ENCODE data around the gene ATR. TPM values are rescaled to one million over a fixed set of nuclear protein-coding genes. Genes with fewer than 3 reads are reported as not detected.
"Not testable (repeated sequence)": the region's sequence is repeated elsewhere in the genome, so short reads cannot be mapped to it uniquely, and the experiment has no call there.

The ATR gene
- polyA plus RNA-seq, 4 donors, result 3.5 to 15.0 (median 7.4) TPM

DNA sequence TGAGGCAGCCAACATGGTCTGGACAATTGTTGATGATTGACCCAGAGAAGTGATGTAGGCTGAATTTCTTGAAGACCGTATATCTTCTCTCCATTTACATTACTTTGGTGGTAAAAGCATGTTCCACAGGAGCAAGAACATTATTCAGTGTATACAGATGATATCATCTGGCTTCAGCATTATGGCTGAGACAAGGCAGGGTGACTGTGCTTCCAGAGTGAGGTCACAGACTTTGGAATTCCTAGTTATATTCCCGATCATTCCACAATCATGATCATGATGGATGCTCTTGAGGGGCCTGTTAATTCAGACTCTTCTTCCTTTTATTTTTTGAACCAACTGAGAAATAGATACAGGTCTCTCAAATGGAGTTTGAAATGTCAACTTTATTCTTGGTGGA lies 36.6 kb upstream of the ATR start:
- H3K4me3 ChIP-seq (ENCODE audit: low read depth in 1 of 3, low read length in 3 of 3), result no peak overlapping the region
- H3K27me3 ChIP-seq (ENCODE audit: control insufficient read depth in 3 of 3, insufficient read depth in 3 of 3, low read length in 3 of 3), result no peaks in the 10 kb centered on the region
- H3K9me3 ChIP-seq (ENCODE audit: control insufficient read depth in 2 of 2, insufficient read depth in 1 of 2, low read depth in 1 of 2, low read length in 1 of 2), result no peaks in the 10 kb centered on the region
- WGBS, 3 donors, result 62 to 86% (median 83%) methylated on average over 2 of the region's 2 CpGs
- no peak for FAIRE-seq
- H3K4me1 ChIP-seq (ENCODE audit: control insufficient read depth in 3 of 3, insufficient read depth in 2 of 3, low read depth in 1 of 3, low read length in 2 of 3), result peaks cover 10 to 32% (median 12%) of the 10 kb centered on the region in 3 donors
- H3K27ac ChIP-seq (ENCODE audit: low read depth in 1 of 3, low read length in 2 of 3), result peak overlapping the region in 2 of 3 donors; percentile 85 to 87
- DNase-seq, result no peak
- H3K36me3 ChIP-seq (ENCODE audit: control insufficient read depth in 3 of 3, insufficient read depth in 2 of 3, low read depth in 1 of 3, low read length in 3 of 3), result peaks cover 0 to 7% (median 0%) of the 10 kb centered on the region in 3 donors

- FAIRE-seq (no peak), DNase-seq (peak in 1 of 2 donors; percentile 78)
- peak overlapping the region; percentile 49 to 87 (median 85) for H3K27ac ChIP-seq (ENCODE audit: low read depth in 1 of 3, low read length in 2 of 3)
- H3K36me3 ChIP-seq (ENCODE audit: control insufficient read depth in 3 of 3, insufficient read depth in 2 of 3, low read depth in 1 of 3, low read length in 3 of 3), result peaks cover 0 to 7% (median 0%) of the 10 kb centered on the region in 3 donors
- no peak overlapping the region for H3K4me3 ChIP-seq (ENCODE audit: low read depth in 1 of 3, low read length in 3 of 3)
- no peaks in the 10 kb centered on the region for H3K27me3 ChIP-seq (ENCODE audit: control insufficient read depth in 3 of 3, insufficient read depth in 3 of 3, low read length in 3 of 3)
- no peaks in the 10 kb centered on the region for H3K9me3 ChIP-seq (ENCODE audit: control insufficient read depth in 2 of 2, insufficient read depth in 1 of 2, low read depth in 1 of 2, low read length in 1 of 2)
- WGBS, 3 donors, result 33 to 67% (median 41%) methylated on average over 2 of the region's 2 CpGs
- peaks cover 10 to 34% (median 12%) of the 10 kb centered on the region in 3 donors for H3K4me1 ChIP-seq (ENCODE audit: control insufficient read depth in 3 of 3, insufficient read depth in 2 of 3, low read depth in 1 of 3, low read length in 2 of 3)
Measured at GRCh38 chr3:142614059-142614626, 35.6 kb upstream of the ATR start.

DNA sequence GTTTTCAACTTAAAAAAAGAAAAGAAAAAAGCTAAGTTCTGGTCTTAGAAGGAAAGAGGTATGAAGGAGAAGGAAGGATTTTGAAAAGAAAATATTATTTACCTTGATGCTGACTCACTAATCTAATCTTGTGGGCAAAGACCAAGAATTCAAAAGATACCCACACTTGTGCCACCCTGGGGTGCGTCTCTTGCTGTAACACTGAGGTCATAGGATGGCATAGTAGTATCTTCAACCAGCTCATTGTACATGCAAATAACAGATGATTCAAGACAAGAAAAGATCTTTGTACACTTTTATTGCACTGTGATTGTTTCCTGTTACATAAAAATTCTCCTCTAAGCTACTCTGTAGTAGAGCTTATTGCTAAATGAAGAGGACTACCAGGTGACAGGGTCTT lies 35.0 kb upstream of the ATR start:
- peaks cover 0 to 7% (median 0%) of the 10 kb centered on the region in 3 donors for H3K36me3 ChIP-seq (ENCODE audit: control insufficient read depth in 3 of 3, insufficient read depth in 2 of 3, low read depth in 1 of 3, low read length in 3 of 3)
- H3K9me3 ChIP-seq (ENCODE audit: control insufficient read depth in 2 of 2, insufficient read depth in 1 of 2, low read depth in 1 of 2, low read length in 1 of 2), result no peaks in the 10 kb centered on the region
- H3K27ac ChIP-seq (ENCODE audit: low read depth in 1 of 3, low read length in 2 of 3), result peak overlapping the region; percentile 47 to 87 (median 87)
- no peak overlapping the region for H3K4me3 ChIP-seq (ENCODE audit: low read depth in 1 of 3, low read length in 3 of 3)
- 17 to 60% (median 32%) methylated on average over 1 of the region's 1 CpG for WGBS, 3 donors
- FAIRE-seq (peak; percentile 68), DNase-seq (peak; percentile 78 to 98)
- no peaks in the 10 kb centered on the region for H3K27me3 ChIP-seq (ENCODE audit: control insufficient read depth in 3 of 3, insufficient read depth in 3 of 3, low read length in 3 of 3)
- peaks cover 10 to 35% (median 12%) of the 10 kb centered on the region in 3 donors for H3K4me1 ChIP-seq (ENCODE audit: control insufficient read depth in 3 of 3, insufficient read depth in 2 of 3, low read depth in 1 of 3, low read length in 2 of 3)

DNA sequence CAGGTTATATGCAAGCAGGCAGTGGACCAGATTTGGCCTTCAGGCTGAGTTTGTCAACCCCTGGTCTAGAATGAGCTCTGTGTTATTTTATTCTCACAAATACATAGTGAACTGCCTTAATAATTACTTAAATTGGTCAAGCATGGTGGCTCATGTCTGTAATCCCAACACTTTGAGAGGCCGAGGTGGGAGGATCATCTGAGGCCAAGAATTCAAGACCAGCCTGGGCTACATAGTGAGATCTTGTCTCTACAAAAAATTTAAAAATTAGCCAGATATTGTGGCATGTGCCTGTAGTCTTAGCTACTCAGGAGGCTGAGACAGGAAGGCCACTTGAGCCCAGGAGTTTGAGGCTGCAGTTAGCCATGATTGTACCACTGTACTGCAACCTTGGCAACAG lies 32.7 kb upstream of the ATR start:
- Histone ChIP-seq H3K9me3 (ENCODE audit: control insufficient read depth in 2 of 2, insufficient read depth in 1 of 2, low read depth in 1 of 2, low read length in 1 of 2) (no peaks in the 10 kb centered on the region), H3K36me3 (ENCODE audit: control insufficient read depth in 3 of 3, insufficient read depth in 2 of 3, low read depth in 1 of 3, low read length in 3 of 3) (peaks cover 0 to 8% (median 1%) of the 10 kb centered on the region in 3 donors), H3K27ac (ENCODE audit: low read depth in 1 of 3, low read length in 2 of 3) (no peak overlapping the region), H3K4me1 (ENCODE audit: control insufficient read depth in 3 of 3, insufficient read depth in 2 of 3, low read depth in 1 of 3, low read length in 2 of 3) (peaks cover 5 to 33% (median 12%) of the 10 kb centered on the region in 3 donors), H3K4me3 (ENCODE audit: low read depth in 1 of 3, low read length in 3 of 3) (no peak overlapping the region), H3K27me3 (ENCODE audit: control insufficient read depth in 3 of 3, insufficient read depth in 3 of 3, low read length in 3 of 3) (no peaks in the 10 kb centered on the region)
- no peak for DNase-seq
- WGBS, 3 donors, result 89 to 100% (median 91%) methylated on average over 1 of the region's 1 CpG
- FAIRE-seq, result no peak

GRCh38 chr3:142609136-142609535 lies 30.6 kb upstream of the ATR start:
- Histone ChIP-seq H3K36me3 (ENCODE audit: control insufficient read depth in 3 of 3, insufficient read depth in 2 of 3, low read depth in 1 of 3, low read length in 3 of 3) (peaks cover 0 to 8% (median 1%) of the 10 kb centered on the region in 3 donors), H3K27ac (ENCODE audit: low read depth in 1 of 3, low read length in 2 of 3) (no peak overlapping the region), H3K4me3 (ENCODE audit: low read depth in 1 of 3, low read length in 3 of 3) (no peak overlapping the region), H3K4me1 (ENCODE audit: control insufficient read depth in 3 of 3, insufficient read depth in 2 of 3, low read depth in 1 of 3, low read length in 2 of 3) (peaks cover 5 to 28% (median 6%) of the 10 kb centered on the region in 3 donors), H3K9me3 (ENCODE audit: control insufficient read depth in 2 of 2, insufficient read depth in 1 of 2, low read depth in 1 of 2, low read length in 1 of 2) (no peaks in the 10 kb centered on the region), H3K27me3 (ENCODE audit: control insufficient read depth in 3 of 3, insufficient read depth in 3 of 3, low read length in 3 of 3) (no peaks in the 10 kb centered on the region)
- 67 to 92% (median 70%) methylated on average over 1 of the region's 1 CpG for WGBS, 3 donors
- no peak for DNase-seq
- FAIRE-seq, result no peak

DNA sequence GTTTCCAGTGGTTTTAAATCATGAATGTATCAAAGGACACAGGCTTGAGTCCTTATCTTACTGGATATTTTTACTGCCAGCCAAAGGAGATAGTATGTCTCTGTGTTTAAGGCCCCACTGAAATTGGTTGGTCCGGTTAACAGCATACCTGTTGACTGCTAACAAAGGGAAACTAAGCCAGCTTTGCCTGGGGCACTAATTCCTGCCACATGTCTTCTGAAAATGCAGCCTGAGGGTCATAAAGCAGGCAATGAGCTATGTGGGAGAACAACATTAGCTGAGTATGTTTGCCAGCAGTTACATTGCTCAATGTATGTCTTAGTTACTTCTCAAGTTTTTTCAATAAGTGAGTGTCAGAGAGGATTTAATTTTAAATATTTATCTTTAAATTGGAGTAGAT lies 30.1 kb upstream of the ATR start:
- no peaks in the 10 kb centered on the region for H3K9me3 ChIP-seq (ENCODE audit: control insufficient read depth in 2 of 2, insufficient read depth in 1 of 2, low read depth in 1 of 2, low read length in 1 of 2)

DNA sequence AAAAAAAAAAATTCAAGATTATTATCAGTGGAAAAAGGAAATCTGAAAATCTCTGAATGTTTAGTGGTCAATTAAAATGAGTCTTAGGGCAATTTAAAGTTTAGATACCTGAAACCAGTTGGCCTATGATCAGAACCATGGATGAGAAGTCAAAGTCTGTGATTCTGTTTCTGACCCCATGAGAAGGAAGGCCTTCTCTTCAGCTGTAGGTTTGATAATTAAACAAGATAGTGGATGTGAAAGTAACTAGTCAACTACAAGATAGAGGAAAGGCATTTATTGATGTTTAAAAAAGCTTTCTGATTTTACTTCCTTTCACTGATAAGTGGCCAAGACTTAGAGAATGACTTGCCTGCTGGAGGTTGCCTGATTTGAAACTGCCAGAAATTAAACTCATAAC lies 26.4 kb upstream of the ATR start:
- H3K27ac ChIP-seq (ENCODE audit: low read depth in 1 of 3, low read length in 2 of 3), result peak overlapping the region in 1 of 3 donors; percentile 44
- FAIRE-seq (no peak), DNase-seq (peak in 1 of 2 donors; percentile 85)
- no peak overlapping the region for H3K4me3 ChIP-seq (ENCODE audit: low read depth in 1 of 3, low read length in 3 of 3)
- no peaks in the 10 kb centered on the region for H3K27me3 ChIP-seq (ENCODE audit: control insufficient read depth in 3 of 3, insufficient read depth in 3 of 3, low read length in 3 of 3)
- peaks cover 0 to 51% (median 8%) of the 10 kb centered on the region in 3 donors for H3K4me1 ChIP-seq (ENCODE audit: control insufficient read depth in 3 of 3, insufficient read depth in 2 of 3, low read depth in 1 of 3, low read length in 2 of 3)
- H3K9me3 ChIP-seq (ENCODE audit: control insufficient read depth in 2 of 2, insufficient read depth in 1 of 2, low read depth in 1 of 2, low read length in 1 of 2), result no peaks in the 10 kb centered on the region
- H3K36me3 ChIP-seq (ENCODE audit: control insufficient read depth in 3 of 3, insufficient read depth in 2 of 3, low read depth in 1 of 3, low read length in 3 of 3), result peaks cover 0 to 12% (median 1%) of the 10 kb centered on the region in 3 donors

More for the DNA sequence above, 30.1 kb upstream of the ATR start:
- peak in 1 of 2 donors; percentile 39 for DNase-seq
- no peak for FAIRE-seq
- peak overlapping the region in 1 of 3 donors; percentile 3 for H3K27ac ChIP-seq (ENCODE audit: low read depth in 1 of 3, low read length in 2 of 3)
- no peak overlapping the region for H3K4me3 ChIP-seq (ENCODE audit: low read depth in 1 of 3, low read length in 3 of 3)
- WGBS, 3 donors, result 30 to 63% (median 31%) methylated on average over 1 of the region's 1 CpG
- peaks cover 5 to 27% (median 8%) of the 10 kb centered on the region in 3 donors for H3K4me1 ChIP-seq (ENCODE audit: control insufficient read depth in 3 of 3, insufficient read depth in 2 of 3, low read depth in 1 of 3, low read length in 2 of 3)
- peaks cover 0 to 8% (median 1%) of the 10 kb centered on the region in 3 donors for H3K36me3 ChIP-seq (ENCODE audit: control insufficient read depth in 3 of 3, insufficient read depth in 2 of 3, low read depth in 1 of 3, low read length in 3 of 3)
- no peaks in the 10 kb centered on the region for H3K27me3 ChIP-seq (ENCODE audit: control insufficient read depth in 3 of 3, insufficient read depth in 3 of 3, low read length in 3 of 3)

- peak; percentile 86 to 87 for DNase-seq
- not testable (repeated sequence) for H3K27me3 ChIP-seq (ENCODE audit: control insufficient read depth in 3 of 3, insufficient read depth in 3 of 3, low read length in 3 of 3); FAIRE-seq; H3K9me3 ChIP-seq (ENCODE audit: control insufficient read depth in 2 of 2, insufficient read depth in 1 of 2, low read depth in 1 of 2, low read length in 1 of 2); H3K4me3 ChIP-seq (ENCODE audit: low read depth in 1 of 3, low read length in 3 of 3)
- Histone ChIP-seq H3K4me1 (ENCODE audit: control insufficient read depth in 3 of 3, insufficient read depth in 2 of 3, low read depth in 1 of 3, low read length in 2 of 3) (peaks cover 0 to 43% (median 11%) of the 10 kb centered on the region in 3 donors), H3K36me3 (ENCODE audit: control insufficient read depth in 3 of 3, insufficient read depth in 2 of 3, low read depth in 1 of 3, low read length in 3 of 3) (peaks cover 0 to 15% (median 1%) of the 10 kb centered on the region in 3 donors), H3K27ac (ENCODE audit: low read depth in 1 of 3, low read length in 2 of 3) (peak overlapping the region; percentile 44 to 80 (median 77))
- WGBS, 3 donors, result 14 to 70% (median 42%) methylated on average over 7 of the region's 7 CpGs
Measured at GRCh38 chr3:142603386-142603705, 24.8 kb upstream of the ATR start.

Data from small intestine (tissue), 7 donors.